SK-N-SH treated with all-trans-retinoic acid at 6 μM for 48 hours (cell line): Measurements from ENCODE around the gene FAM83E.

Experiments used
- ARNTL ChIP-seq: fragments of 450-650 bp; formaldehyde crosslinking; IDR thresholded peaks from 2 replicates; pipeline ENCODE4 v1.5.0; 2020; ENCODE audit warnings: low read depth, mild to moderate bottlenecking, moderate library complexity, borderline replicate concordance
- POU6F1 ChIP-seq: fragments of 250-450 bp; sonication (Bioruptor Pico); IDR thresholded peaks from 2 replicates; pipeline ENCODE4 v1.8.0; 2021; ENCODE audit warnings: low read depth, mild to moderate bottlenecking, moderate library complexity, borderline replicate concordance
- RARB ChIP-seq: fragments of 250-450 bp; sonication (Bioruptor Pico); IDR thresholded peaks from 2 replicates; pipeline ENCODE4 v1.8.0; 2021; ENCODE audit warnings: mild to moderate bottlenecking, moderate library complexity
- ZNF8 ChIP-seq: fragments of 450-650 bp; formaldehyde crosslinking; IDR thresholded peaks from 2 replicates; pipeline ENCODE4 v1.5.0; 2020; ENCODE audit warnings: mild to moderate bottlenecking, moderate library complexity

- TF ChIP-seq ARNTL (CRISPR knock-in tag) (no peak), RARB (CRISPR knock-in tag) (no peak), POU6F1 (CRISPR knock-in tag) (no peak), ZNF8 (CRISPR knock-in tag) (no peak)
Measured at GRCh38 chr19:48663667-48664066, 48.8 kb upstream of the FAM83E start.
